ENCODE data around the gene MAD2L2.

GRCh38 chr1:11675325-11675724 is 5.6 kb downstream of the MAD2L2 start:
- TF ChIP-seq CTCF (IDR thresholded peaks at IDR 0.05; ENCODE audit: insufficient read depth, low read length, poor library complexity, severe bottlenecking) (no peak), EZH2phosphoT487 (conservative IDR thresholded peaks at IDR 0.05; ENCODE audit: low read length) (no peak)
